K562 (cell line): ENCODE results near the gene NPAS2. TPM values are rescaled to one million over a fixed set of nuclear protein-coding genes. Genes with fewer than 3 reads are reported as not detected.

Source experiments
- ATAC-seq: fragments of 200-7000 bp; cut with Tn5 transposase; 3 replicates; pipeline ENCODE4 v1.9.1; 2020; ENCODE audit warnings: moderate library complexity
- BruUV-seq: library from RNA; stranded (reverse); fragments of 400-500 nt; replicated peaks from 2 replicates; lab custom pipeline; 2021; lab: Mats Ljungman, UMichigan
- CTCF ChIA-PET: fragments of 300-600 bp; formaldehyde crosslinking; extraction: SDS; loops from one replicate; lab custom pipeline; 2021; ENCODE audit warnings: low intra/inter-chr PET ratio; lab: Yijun Ruan, JAX
- POLR2A ChIA-PET: fragments of 300-600, 350-650 bp; sonication (Branson Sonifier 250); formaldehyde crosslinking; extraction: SDS; loops from one replicate; lab custom pipeline; 2021; ENCODE audit warnings: antibody characterized with exemption, inconsistent platforms; lab: Yijun Ruan, JAX
- DNase-seq, 4 experiments: peaks; one replicate each; pipeline versions ENCODE4 v3.0.0 to v3.0.0-alpha.2; 2011 to 2018; ENCODE audit warnings: low spot score in 3 of 4, mixed read lengths in 3 of 4; ENCODE audit errors: extremely low read depth in 1 of 4
- FAIRE-seq: peaks from 2 replicates; lab custom pipeline; 2011; peaks lifted over from hg19 to GRCh38; lab: Jason Lieb, UNC
- H2AFZ ChIP-seq: 2 replicates; pipeline ENCODE4 v1.6.0; 2011; ENCODE audit warnings: low read depth, low read length, control low read depth, inconsistent platforms
- H3K27ac ChIP-seq: fragments of 200-600 bp; 3 replicates; pipeline ENCODE4 v1.8.0; 2011; ENCODE audit warnings: low read depth, mild to moderate bottlenecking, control low read depth, inconsistent platforms, low read length, moderate library complexity, mixed read lengths; ENCODE audit errors: extremely low read depth
- H3K27me3 ChIP-seq, 2 experiments: fragments of 300-600 bp in 1 of 2; 2 replicates in 1 of 2; 3 replicates in 1 of 2; pipeline versions ENCODE4 v1.6.0 to v1.8.0; 2011; ENCODE audit warnings: inconsistent platforms in 2 of 2, low read length in 2 of 2, mild to moderate bottlenecking in 1 of 2, mixed read lengths in 1 of 2, moderate library complexity in 1 of 2; ENCODE audit not compliant: control insufficient read depth in 2 of 2, insufficient read depth in 2 of 2
- H3K36me3 ChIP-seq: fragments of 300-600 bp; 3 replicates; pipeline ENCODE4 v1.8.0; 2011; ENCODE audit warnings: mild to moderate bottlenecking, low read length, inconsistent platforms; ENCODE audit not compliant: control insufficient read depth, insufficient read depth
- H3K4me1 ChIP-seq, 2 experiments: fragments of 200-600 bp in 1 of 2; replicated peaks in 1 of 2; 2 replicates in 1 of 2; 3 replicates in 1 of 2; pipeline versions ENCODE4 v1.5.1 to v1.8.0; 2011; ENCODE audit warnings: inconsistent platforms in 2 of 2, low read length in 2 of 2, mild to moderate bottlenecking in 1 of 2, mixed read lengths in 1 of 2, moderate library complexity in 1 of 2; ENCODE audit not compliant: control insufficient read depth in 2 of 2, insufficient read depth in 2 of 2
- H3K4me2 ChIP-seq: 2 replicates; pipeline ENCODE4 v1.6.1; 2011; ENCODE audit warnings: low read length, control low read depth, inconsistent platforms, mixed read lengths; ENCODE audit not compliant: insufficient read depth
- H3K4me3 ChIP-seq: fragments of 200-600 bp; sonication (generic), shearing (Covaris generic); 2 replicates; pipeline ENCODE4 v1.5.1; 2016; ENCODE audit warnings: control low read depth, inconsistent platforms
- H3K79me2 ChIP-seq: fragments of 200-600 bp; 3 replicates; pipeline ENCODE4 v1.8.0; 2011; ENCODE audit warnings: low read length, inconsistent platforms; ENCODE audit not compliant: control insufficient read depth, insufficient read depth
- H3K9ac ChIP-seq, 2 experiments: 2 replicates each; pipeline versions ENCODE4 v1.6.0 to v1.6.1; 2011; ENCODE audit warnings: low read depth in 2 of 2, low read length in 2 of 2, control low read depth in 1 of 2, inconsistent platforms in 1 of 2, mild to moderate bottlenecking in 1 of 2, mixed read lengths in 1 of 2; ENCODE audit not compliant: insufficient read depth in 1 of 2
- H3K9me1 ChIP-seq: one replicate; pipeline ENCODE4 v1.6.0; 2011; ENCODE audit warnings: inconsistent platforms, mild to moderate bottlenecking, low read length, moderate library complexity; ENCODE audit not compliant: control insufficient read depth, insufficient read depth
- H3K9me3 ChIP-seq: replicated peaks from 2 replicates; pipeline ENCODE4 v1.5.1; 2011; ENCODE audit warnings: low read depth, low read length, inconsistent platforms; ENCODE audit not compliant: control insufficient read depth, insufficient read depth
- H4K20me1 ChIP-seq: replicated peaks from 2 replicates; pipeline ENCODE4 v1.6.1; 2011; ENCODE audit warnings: low read length, inconsistent platforms, mixed read lengths; ENCODE audit not compliant: control insufficient read depth, insufficient read depth
- CBX8 ChIP-seq: fragments of 200-600 bp; sonication (generic); IDR thresholded peaks from 2 replicates; pipeline ENCODE4 v1.6.1; 2012; ENCODE audit warnings: borderline replicate concordance, mixed run types, low read depth, mild to moderate bottlenecking, moderate library complexity, mixed read lengths, low read length, control low read depth, inconsistent platforms; ENCODE audit not compliant: poor library complexity, severe bottlenecking; ENCODE audit errors: extremely low read depth
- COPS2 ChIP-seq: fragments of 450-650 bp; conservative IDR thresholded peaks from 2 replicates; pipeline ENCODE4 v1.6.1; 2016; ENCODE audit warnings: mild to moderate bottlenecking, moderate library complexity
- CSDE1 ChIP-seq, 2 experiments: fragments of 450-650 bp; IDR thresholded peaks; 2 replicates each; pipeline ENCODE4 v1.6.1; 2016; ENCODE audit warnings: mild to moderate bottlenecking in 1 of 2
- GTF2A2 ChIP-seq: IDR thresholded peaks from 2 replicates; pipeline ENCODE4 v1.6.1; 2016; ENCODE audit warnings: mild to moderate bottlenecking, missing genetic modification characterization, missing compliant biosample characterization
- KLF13 ChIP-seq: fragments of 450-650 bp; IDR thresholded peaks from 2 replicates; pipeline ENCODE4 v1.6.1; 2016; ENCODE audit warnings: missing genetic modification characterization, low read depth, mild to moderate bottlenecking, missing compliant biosample characterization, moderate library complexity, borderline replicate concordance
- NFYB ChIP-seq: IDR thresholded peaks from 2 replicates; pipeline ENCODE4 v1.6.1; 2011; ENCODE audit warnings: mild to moderate bottlenecking, moderate library complexity; ENCODE audit not compliant: insufficient read length; ENCODE audit errors: extremely low read depth
- RBM14 ChIP-seq: fragments of 200-400 bp; formaldehyde crosslinking; IDR thresholded peaks from 2 replicates; pipeline ENCODE4 v1.6.1; 2018; ENCODE audit warnings: low read depth, mild to moderate bottlenecking, low read length, moderate library complexity, borderline replicate concordance; ENCODE audit not compliant: insufficient read depth
- RBM25 ChIP-seq: fragments of 200-400 bp; formaldehyde crosslinking; IDR thresholded peaks from 2 replicates; pipeline ENCODE4 v1.6.1; 2018; ENCODE audit warnings: low read length, low read depth, moderate library complexity; ENCODE audit not compliant: severe bottlenecking
- SIN3B ChIP-seq: fragments of 450-650 bp; IDR thresholded peaks from 2 replicates; pipeline ENCODE4 v1.6.1; 2017; ENCODE audit warnings: low read depth, mild to moderate bottlenecking, moderate library complexity
- SMARCC2 ChIP-seq: fragments of 450-650 bp; IDR thresholded peaks from 2 replicates; pipeline ENCODE4 v1.6.1; 2017; ENCODE audit warnings: antibody characterized with exemption, moderate library complexity, mild to moderate bottlenecking, low read depth
- SNIP1 ChIP-seq: fragments of 450-650 bp; IDR thresholded peaks from 2 replicates; pipeline ENCODE4 v1.7.1; 2017; ENCODE audit warnings: low read depth, mild to moderate bottlenecking
- ZHX1 ChIP-seq: fragments of 150-350 bp; conservative IDR thresholded peaks from 2 replicates; pipeline ENCODE4 v1.6.1; 2014; ENCODE audit warnings: low read length
- ZNF384 ChIP-seq: IDR thresholded peaks from 2 replicates; pipeline ENCODE4 v1.6.1; 2012; ENCODE audit warnings: low read depth, low read length, improper control_type of control experiment
- ZNF584 ChIP-seq: fragments of 200-800 bp; sonication (Bioruptor generic); IDR thresholded peaks from 2 replicates; pipeline ENCODE4 v1.6.1; 2016; ENCODE audit warnings: low read depth, mild to moderate bottlenecking, missing genetic modification characterization, missing compliant biosample characterization
- WGBS: fragments of 100-300 bp; shearing (Covaris generic); methylation state at CpG from one replicate; pipeline ENCODE4 v1.1.6; 2016; ENCODE audit warnings: low coverage, mixed read lengths; ENCODE audit not compliant: insufficient coverage; ENCODE audit errors: missing lambda C conversion rate; 5-methylcytosine and 5-hydroxymethylcytosine counted together
- in situ Hi-C: fragments of 300-500 bp; cut with MboI; formaldehyde crosslinking; loops from 4 replicates; pipeline ENCODE4 v1.15.0; 2018; ENCODE audit warnings: inconsistent platforms, mixed read lengths
- intact Hi-C: fragments of 100-400 bp; cut with micrococcal nuclease; formaldehyde crosslinking; loops from 2 replicates; pipeline ENCODE4 v1.14.2; 2022
- polyA plus RNA-seq, 8 experiments: library from polyadenylated mRNA; depleted of rRNA in 4 of 8; stranded (reverse) in 5 of 8; unstranded in 3 of 8; fragments of >200 nt; fragmentation: Nextera tagmentation in 2 of 8; fragmentation: Illumina TruSeq in 1 of 8; extraction: Ambion mirVana in 2 of 8; extraction: Trizol in 1 of 8; gene quantifications; 2 replicates each; pipeline versions ENCODE4 v1.2.1 to v1.2.3, GENCODE V29; 2011 to 2014; ENCODE audit warnings: inconsistent platforms in 1 of 8, missing spikeins in 1 of 8
- total RNA-seq, 7 experiments: library from RNA; depleted of rRNA in 6 of 7; stranded (reverse); fragments of >200 nt in 6 of 7; fragmentation: Illumina TruSeq in 2 of 7; extraction: Trizol in 2 of 7; gene quantifications; 2 replicates each; pipeline versions ENCODE4 v1.2.1 to v1.2.3, GENCODE V29; 2011 to 2021; ENCODE audit warnings: low replicate concordance in 1 of 7

NPAS2 gene
- total and polyA plus RNA-seq, 9 of the 15 experiments (the other 6 are each of a cell fraction or from before 2014, with no cell fraction given), result 0.06 to 0.29 (median 0.07) TPM; not detected in 5

GRCh38 chr2:100948942-100949811, 129.2 kb downstream of the NPAS2 start:
- in situ Hi-C loops, result no loop called here
- peak; percentile 15 for FAIRE-seq

GRCh38 chr2:100952512-100952911, 132.6 kb downstream of the NPAS2 start:
- BruUV-seq, result no TSS peak
- Histone ChIP-seq H3K27me3 (peaks cover 19 to 34% of the 10 kb centered on the region in 2 experiments), H4K20me1 (no peaks in the 10 kb centered on the region), H3K4me3 (no peak overlapping the region), H2AFZ (no peak overlapping the region), H3K36me3 (no peaks in the 10 kb centered on the region), H3K9me1 (no peaks in the 10 kb centered on the region), H3K9me3 (no peaks in the 10 kb centered on the region), H3K4me1 (no peaks in the 10 kb centered on the region), H3K4me2 (no peak overlapping the region), H3K79me2 (no peaks in the 10 kb centered on the region), H3K9ac (no peak overlapping the region), H3K27ac (no peak overlapping the region)
- DNase-seq (no peak), FAIRE-seq (no peak), ATAC-seq (no peak)
- intact Hi-C loops (no loop called here), in situ Hi-C loops (no loop called here)
- CTCF ChIA-PET, result no interaction called here
- WGBS, result 9% methylated on average over 2 of the region's 2 CpGs
- POLR2A ChIA-PET, result interaction anchor here (0.6 kb wide), 1 partner anchor 21 kb away, joined by 3 read pairs; no protein-coding TSS in a partner anchor
- TF ChIP-seq RBM14, result no peak
- no peak for TF ChIP-seq SIN3B
- no peak for TF ChIP-seq ZNF384
- no peak for TF ChIP-seq RBM25
- no peak for TF ChIP-seq GTF2A2
- TF ChIP-seq COPS2, result no peak
- TF ChIP-seq CSDE1 (IDR thresholded peaks at IDR 0.05), result no peak
- no peak for TF ChIP-seq SNIP1
- TF ChIP-seq NFYB, result no peak
- no peak for TF ChIP-seq KLF13 (tag)
- TF ChIP-seq ZHX1, result no peak
- TF ChIP-seq SMARCC2, result no peak

More at GRCh38 chr2:100948942-100949811, 129.2 kb downstream of the NPAS2 start:
- no peak for ATAC-seq
- Histone ChIP-seq H3K9ac (no peak overlapping the region), H3K79me2 (no peaks in the 10 kb centered on the region), H3K27me3 (peaks cover 16 to 37% of the 10 kb centered on the region in 2 experiments; a peak in 4 of 5 replicates), H3K9me3 (no peaks in the 10 kb centered on the region), H4K20me1 (no peaks in the 10 kb centered on the region), H3K27ac (no peak overlapping the region), H3K4me1 (no peaks in the 10 kb centered on the region), H3K36me3 (no peaks in the 10 kb centered on the region), H2AFZ (no peak overlapping the region), H3K9me1 (no peaks in the 10 kb centered on the region), H3K4me3 (no peak overlapping the region), H3K4me2 (no peak overlapping the region)
- 12% methylated on average over 14 of the region's 16 CpGs for WGBS
- no TSS peak for BruUV-seq
- CTCF ChIA-PET, result no interaction called here
- intact Hi-C loops, result no loop called here
- no peak for DNase-seq
- POLR2A ChIA-PET, result no interaction called here
- TF ChIP-seq ZNF584 (CRISPR knock-in tag), result no peak
- peak; percentile 89 for TF ChIP-seq CBX8
